Right hindlimb (tissue), 1 donor: ENCODE data around the gene OXCT2.
"Not testable (repeated sequence)": the region's sequence is repeated elsewhere in the genome, so short reads cannot be mapped to it uniquely, and the experiment has no call there.

Experiments
- DNase-seq: peaks from one replicate; pipeline ENCODE4 v3.0.0-alpha.2; 2018

The OXCT2 gene

DNA sequence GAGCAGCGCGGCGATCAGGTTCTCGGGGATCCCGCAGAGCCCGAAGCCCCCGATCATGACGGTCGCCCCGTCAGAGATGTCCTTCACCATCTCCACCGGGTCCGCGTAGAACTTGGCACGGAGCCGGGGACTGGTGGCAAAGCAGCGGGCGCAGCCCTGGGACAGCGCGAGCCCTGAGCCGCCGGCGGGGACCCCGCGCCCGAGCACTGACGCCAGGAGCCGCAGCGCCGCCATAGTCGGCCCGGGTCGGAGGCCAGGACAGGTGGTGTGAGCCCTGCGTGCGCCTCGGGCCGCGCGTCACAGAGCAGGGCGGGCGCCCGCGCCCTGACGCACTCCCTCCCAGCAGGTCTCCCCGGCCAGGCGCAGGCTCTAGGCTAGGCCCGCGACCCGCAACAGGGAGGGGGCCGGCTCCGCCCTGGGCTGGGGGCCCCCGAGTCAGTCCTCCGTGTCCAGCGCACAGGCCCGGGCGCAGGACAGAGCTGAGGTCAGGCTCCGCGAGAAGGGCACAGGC lies at the start of gene OXCT2:
Gene OXCT2 (minus strand): TSS at position 327 of the 511 bp plus-strand sequence. CDS start 93 bp downstream, at position 234.
- not testable (repeated sequence) for DNase-seq

DNA sequence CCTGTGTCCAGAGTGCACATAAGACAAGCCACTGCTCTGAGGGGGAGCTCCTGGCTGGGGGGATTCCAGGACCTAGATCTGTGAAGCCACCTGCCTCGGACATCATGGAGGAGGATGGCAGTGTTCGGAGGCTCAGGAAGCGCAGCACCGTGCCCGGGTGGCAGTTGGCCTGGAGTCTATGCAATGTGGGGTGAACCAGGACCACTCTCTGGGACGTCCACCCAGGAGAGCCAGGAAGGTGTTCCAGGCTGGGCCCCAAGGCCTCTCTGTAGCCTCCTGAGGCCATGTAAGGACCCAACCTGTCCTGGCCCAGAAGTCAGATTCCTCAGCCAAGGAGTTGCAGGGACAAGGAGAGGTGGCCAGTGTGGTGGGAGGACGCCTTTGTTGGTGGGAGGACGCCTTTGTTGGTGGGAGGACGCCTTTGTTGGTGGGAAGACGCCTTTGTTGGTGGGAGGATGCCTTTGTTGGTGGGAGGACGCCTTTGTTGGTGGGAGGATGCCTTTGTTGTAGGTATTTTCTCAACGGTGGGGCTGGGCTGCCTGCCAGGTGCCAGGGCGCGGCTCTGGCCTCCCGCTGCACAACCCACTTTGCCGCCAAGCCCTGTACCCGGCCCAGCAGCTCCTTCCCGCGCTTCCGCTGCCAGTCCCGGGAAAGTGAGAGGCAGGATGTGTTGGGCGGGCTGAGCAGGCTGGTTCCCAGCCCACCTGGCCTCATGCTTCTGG lies 48.1 kb upstream of the OXCT2 start:
- DNase-seq, result no peak

DNA sequence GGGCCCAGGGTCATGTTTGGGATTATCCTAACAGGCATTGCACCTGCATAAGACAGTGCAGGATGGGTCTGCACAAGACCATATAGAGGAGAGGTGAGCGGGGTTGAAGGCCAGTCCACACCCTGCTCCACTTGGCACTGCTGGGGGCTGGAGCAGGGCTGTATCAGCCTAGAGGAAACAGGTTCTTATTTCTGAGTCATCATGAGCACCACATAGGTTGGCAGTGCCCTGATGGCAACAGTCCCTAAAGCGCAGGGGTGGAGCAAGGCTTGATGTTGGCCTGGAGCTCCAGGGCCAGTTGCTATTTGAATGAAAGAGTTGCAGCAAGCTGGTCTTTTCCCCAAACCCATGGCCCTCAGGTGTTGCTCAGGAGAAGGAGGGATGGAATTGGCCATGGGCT lies 47.3 kb upstream of the OXCT2 start:
- no peak for DNase-seq

DNA sequence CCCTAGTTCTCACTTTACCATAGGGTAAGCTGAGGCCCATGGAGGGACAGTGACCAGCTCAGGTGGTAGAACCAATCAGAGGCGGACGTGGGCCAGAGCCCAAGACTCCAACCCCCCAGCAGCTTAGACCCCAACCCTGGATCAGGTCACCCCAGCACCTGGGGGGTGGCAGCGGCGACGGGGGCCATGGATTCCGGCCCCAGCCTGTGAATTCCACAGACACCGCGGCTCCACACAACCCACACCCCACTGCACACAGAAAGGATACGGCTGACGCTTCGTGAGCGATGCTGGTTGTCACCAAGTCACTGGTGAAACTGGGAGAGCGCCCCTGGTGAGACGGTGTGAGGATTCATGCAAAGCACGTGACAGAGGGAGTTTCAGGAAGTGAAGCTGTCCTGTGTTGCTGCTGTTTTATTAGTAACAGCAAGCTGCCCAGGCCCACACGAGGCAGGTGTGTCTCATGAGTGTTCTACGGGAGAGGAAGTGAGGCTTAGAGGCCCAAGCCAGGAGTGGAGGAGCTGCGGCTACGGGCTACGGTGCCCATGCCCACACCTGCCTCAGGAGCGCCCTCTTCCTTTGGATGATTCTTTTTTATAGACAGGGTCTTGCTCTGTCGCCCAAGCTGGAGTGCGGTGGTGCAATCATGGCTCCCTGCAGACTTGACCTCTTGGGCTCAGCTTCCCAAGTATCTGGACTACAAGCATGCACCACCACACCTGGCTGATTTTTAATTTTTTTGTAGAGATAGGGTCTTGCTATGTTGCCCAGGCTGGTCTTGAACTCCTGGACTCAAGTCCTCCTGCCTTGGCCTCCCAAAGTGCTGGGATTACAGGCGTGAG lies 46.2 kb upstream of the OXCT2 start:
- DNase-seq, result not testable (repeated sequence)

DNA sequence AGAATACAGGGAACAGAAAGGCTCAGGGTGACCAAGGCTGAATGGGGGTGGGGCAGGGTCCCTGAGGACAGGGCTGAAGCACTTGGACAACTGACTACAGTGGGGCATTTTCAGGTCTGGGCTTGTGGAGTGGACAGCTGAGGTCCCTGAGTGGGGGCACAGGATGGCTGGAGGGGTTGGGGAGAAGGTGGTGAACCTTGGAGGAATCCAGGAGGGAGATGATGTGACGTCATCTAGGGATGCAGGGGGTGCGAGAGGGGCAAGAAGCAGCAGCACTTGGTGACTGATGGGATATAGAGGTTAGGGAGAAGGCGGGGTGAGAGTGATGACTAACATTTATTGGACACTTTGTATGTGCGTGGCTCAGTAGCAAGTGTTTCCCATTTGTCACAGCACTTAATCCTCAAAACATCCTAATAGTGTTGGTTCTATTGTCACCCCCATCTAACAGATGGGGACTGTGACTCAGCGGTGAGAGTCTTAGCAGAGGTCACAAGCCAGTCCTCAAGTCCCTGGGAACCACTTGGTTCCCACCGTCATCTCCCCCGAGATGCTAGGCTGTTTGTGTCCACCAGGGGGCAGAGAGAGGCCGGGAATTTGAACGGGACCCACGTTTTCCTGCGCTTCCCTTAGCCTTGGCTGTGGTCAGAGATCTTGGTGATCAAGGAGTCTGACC lies 45.4 kb upstream of the OXCT2 start:
- DNase-seq, result peak; percentile 70

DNA sequence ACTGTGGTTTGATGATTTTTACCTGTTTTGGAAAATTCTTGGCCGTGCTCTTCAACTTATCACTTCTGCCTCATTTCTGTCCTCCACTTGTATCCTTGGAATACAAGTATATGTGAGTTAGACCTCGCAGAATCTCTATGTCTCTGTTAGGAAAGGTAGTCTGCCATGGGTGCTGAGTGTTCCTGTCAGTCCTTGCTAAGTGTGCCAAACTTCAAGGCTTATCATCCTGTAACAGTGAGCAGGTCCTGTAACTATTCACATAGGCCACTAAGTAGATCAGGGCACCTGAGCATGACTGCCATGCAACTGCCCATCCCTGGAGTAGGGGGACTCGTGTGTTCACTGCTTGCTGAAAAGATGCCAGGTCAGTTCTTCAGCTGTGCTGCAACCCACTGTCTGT lies 41.8 kb upstream of the OXCT2 start:
- DNase-seq, result no peak

DNA sequence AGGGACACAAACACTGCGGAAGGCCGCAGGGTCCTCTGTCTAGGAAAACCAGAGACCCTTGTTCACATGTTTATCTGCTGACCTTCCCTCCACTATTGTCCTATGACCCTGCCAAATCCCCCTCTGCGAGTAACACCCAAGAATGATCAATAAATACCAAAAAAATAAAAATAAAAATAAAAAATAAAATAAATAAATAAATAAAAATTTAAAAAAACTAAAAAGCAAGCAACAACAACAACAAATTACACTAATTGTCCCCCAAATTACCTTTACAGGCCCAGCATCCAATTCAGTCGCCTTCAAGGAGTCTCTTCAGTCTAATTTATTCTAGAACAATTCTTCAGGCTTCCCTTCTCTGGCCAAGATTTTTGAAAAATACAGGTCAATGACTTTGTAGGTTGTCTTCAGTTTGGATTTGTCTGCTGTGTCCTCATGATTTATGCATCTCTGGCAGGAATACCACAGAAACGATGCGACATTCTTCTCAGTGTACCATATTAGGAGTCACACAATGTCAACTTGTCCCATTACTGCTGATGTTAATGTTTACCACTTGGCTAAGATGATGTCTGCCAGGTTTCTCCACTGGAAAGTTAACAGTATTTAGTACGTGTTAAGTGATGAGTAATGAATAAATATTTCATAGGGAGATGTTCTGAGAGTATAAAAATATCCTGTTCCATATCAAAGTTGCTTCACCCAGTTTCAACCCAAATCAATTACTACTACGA lies 37.8 kb upstream of the OXCT2 start:
- no peak for DNase-seq

DNA sequence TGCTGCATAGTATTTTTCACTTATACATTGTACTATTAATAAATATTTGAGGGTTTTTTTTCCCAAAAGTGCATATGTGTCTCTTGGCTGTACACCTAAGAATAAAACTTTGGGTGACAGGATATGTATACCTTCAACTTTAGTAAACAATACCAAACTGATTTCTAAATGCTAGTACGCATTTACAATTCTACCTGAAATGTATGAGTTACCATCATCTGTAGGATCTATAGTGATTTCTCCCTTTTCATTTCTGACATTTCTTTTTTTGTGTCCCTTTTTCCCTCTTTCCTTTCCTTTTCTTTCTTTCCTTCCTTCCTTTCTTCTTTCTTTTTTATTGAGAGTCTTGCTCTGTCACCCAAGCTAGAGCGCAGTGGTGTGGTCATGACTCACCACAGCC lies 34.2 kb upstream of the OXCT2 start:
- no peak for DNase-seq

DNA sequence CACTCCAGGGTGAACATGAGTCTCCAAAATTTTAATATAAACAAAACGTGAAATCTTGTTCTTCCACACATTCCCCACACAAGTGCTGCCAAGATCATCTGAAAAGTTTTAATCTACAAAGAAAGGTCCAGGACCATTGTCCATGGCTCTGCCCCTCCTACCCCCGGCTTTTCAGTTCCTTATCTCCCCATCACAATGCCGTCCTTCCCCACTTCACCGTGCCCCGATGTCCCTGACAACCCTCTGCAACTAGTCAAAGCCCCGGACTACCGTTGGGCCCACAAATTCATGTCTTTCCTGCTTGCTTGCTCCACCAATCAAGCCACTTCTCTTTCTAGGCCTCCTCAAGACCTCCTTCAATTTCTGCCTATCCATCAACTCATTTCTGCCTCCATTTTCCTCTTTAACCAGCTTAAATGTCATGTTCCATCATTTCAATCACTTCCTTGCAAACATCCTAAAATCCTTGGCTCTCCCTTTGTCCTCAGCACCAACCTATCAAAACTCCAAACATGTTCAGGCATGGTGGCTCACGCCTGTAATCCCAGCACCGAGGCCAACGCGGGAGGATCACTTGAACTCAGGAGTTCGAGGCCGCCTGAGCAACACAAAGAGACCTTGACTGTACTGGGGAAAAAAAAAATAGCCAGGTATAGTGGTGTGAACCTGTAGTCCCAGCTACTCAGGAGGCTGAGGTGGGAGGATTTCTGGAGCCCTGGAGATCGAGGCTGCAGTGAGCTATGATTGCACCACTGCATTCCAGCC lies 31.5 kb upstream of the OXCT2 start:
- no peak for DNase-seq

DNA sequence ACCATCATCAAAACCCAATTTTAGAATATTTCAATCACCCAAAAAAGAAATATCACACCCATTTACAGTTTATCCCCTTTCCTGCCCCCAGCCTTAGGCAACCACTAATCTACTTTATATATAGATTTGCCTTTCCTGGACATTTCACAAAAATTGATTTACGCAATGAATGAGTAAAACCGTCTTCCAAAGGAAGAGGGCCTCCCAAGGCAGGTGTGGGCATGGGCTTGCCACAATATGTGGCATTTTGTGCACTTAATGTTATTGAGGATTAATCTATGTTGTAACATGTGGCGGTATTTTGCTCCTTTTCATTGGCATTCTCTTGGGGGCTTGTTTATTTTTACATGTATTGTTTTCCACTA lies 29.3 kb upstream of the OXCT2 start:
- DNase-seq, result no peak

DNA sequence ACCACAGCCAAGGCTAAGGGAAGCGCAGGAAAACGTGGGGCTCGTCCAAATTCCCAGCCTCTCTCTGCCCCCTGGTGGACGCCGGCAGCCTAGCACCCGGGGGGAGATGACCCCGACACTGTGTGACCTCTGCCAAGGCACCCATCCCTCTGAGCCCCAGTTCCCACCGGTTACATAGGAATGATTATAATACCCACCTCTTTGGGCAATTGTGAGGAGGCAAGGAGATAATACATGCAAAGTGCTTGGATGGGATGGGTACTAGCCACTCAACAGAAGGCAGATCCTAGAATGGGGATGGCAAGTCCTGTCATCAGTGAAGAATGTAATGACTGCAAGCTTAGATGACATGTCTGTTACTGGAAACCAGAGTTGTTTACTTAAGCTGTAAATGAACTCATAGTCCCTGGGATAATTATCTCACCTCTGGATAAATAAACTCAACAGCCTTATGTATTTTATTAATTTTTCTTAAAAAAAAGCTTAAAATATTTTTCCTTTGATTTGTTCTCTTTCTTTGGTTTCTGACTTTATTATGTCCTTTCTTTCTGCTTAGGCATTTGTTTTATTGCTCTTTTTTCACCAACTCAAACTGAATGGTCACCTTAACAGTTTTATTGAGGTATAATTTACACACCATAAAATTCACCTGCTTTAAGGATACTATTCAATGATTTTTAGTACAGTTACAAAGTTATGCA lies 28.8 kb upstream of the OXCT2 start:
- DNase-seq, result peak; percentile 52

DNA sequence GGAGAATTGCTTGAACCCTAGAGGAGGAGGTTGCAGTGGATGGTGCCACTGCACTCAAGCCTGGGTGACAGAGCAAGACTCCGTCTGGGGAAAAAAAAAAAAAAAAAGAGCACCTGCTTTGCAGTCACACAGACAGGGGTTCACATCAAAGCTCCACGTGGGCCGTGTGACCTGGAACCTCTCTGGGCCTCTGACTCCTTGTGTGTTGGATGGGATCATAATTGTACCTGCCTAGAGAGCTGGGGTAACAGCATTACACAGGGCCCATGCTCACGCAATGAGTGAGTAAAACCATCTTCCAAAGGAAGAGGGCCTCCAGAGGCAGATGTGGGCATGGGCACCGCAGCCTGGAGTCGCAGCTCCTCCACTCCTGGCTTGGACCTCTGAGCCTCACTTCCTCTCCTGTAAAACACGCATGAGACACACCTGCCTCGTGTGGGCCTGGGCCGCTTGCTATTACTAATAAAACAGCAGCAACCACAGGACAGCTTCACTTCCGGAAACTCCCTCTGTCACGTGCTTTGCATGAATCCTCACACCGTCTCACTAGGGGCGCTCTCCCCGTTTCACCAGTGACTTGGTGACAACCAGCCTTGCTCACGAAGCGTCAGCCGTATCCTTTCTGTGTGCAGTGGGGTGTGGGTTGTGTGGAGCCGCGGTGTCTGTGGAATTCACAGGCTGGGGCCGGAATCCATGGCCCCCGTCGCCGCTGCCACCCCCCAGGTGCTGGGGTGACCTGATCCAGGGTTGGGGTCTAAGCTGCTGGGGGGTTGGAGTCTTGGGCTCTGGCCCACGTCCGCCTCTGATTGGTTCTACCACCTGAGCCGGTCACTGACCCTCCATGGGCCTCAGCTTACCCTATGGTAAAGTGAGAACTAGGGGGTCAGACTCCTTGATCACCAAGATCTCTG lies 28.0 kb upstream of the OXCT2 start:
- DNase-seq, result peak; percentile 57

DNA sequence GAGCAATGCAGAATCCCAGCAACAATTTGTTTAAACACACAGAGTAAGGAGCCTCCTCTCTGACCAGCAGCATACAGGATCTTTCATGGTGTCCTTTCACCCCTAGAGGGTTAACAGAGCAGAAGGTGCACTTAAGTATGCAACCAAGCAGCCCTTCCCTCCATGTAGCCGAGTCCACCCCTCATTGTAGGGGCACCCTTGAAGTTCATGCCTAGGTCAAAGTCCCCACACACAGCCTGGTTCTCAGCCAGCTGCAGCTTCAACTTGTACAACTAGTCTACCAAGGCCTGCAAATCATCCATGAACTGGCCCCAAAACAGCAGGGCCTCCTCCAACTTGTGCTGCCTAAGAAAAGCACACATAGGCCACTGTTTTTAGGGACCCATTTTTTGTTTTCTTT lies 24.5 kb upstream of the OXCT2 start:
- DNase-seq, result no peak

DNA sequence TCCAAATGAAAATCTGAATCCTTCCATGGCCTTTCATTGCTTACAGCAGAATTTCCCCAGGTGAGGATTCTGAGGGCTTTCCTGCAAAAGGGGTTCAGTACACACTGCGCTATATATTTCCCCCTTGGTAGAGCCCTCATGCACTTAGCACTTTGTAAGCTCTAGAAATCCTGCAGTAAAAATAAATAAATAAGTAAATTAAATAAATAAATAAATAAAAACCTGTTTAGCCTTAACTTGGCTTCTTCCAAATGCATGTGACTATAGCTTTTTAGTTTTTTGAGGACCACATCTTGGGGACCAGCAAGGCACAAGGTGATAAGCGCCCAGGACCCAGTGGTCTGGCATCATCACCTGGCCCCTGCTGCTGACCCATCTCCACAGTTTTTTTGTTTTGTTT lies 20.7 kb upstream of the OXCT2 start:
- no peak for DNase-seq

DNA sequence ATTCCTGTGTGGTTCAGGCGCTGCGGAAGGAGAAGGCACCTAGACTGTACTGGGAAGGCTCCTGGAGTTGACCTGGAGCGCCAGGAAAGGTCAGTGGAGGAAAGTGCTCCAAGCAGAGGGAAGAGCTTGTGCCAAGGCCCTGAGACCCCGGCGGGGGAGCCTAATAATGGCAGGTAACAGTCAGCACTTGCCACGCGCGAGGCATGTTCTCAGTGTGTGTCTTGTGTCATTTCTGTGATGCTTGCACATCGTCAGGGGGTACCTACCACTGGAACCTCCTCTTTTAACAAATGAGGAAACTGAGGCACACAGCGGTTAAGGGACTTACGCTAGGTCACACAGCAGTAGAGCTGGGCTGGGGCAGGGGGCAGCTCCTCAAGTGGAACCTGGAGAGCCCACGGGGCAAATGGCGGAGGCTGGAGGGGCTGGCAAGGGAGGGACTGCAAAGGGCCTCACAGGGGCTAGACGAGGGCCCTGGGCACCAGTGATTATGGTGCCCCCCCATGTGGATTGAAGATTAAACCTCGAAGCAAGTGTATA lies 18.5 kb upstream of the OXCT2 start:
- no peak for DNase-seq

DNA sequence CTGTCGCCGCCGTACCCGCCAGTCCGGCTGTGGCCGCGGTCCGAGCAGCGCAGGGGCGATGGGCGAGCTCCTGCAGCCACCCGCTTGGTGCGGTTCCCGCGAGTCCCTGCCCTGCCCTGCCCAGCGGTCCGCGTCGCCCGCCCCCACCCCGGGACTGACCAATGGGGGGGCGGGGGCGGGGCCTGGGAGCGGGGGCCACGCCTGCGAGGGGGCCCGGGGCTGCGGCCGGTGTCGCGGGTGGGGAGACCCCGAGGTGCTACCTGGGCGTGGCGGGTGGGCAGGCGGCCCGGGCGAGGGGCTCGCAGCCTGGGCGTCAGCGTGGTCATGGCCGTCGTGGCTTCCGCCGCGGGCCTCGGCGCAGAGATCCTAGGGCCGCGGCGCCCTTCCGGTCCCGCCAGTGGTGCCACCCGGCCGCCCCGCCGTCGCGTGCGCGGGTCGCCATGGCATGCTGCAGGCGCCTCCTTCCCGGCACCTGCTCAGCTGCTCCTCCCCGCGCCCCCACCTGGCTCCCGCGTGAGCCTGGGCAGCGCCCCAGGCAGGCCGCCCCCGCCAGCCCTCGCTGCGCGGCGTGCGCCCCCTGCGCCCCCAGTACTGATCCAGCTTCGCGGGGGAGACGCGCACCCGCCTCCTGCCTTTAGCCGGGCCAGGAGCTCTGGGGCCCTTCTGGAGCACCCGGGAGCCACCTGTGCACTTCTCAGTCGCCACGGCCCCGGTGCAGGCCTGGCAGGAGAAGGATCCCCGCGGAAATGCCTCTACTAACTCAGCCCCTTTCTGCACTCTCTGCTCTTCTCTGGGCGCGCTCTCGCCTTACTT lies 17.8 kb upstream of the OXCT2 start, which contains the start of gene BMP8B:
Gene BMP8B (minus strand): TSS at position 108 of the 813 bp plus-strand sequence. CDS start 380 bp downstream, outside the sequence.
- DNase-seq, result peak; percentile 52

DNA sequence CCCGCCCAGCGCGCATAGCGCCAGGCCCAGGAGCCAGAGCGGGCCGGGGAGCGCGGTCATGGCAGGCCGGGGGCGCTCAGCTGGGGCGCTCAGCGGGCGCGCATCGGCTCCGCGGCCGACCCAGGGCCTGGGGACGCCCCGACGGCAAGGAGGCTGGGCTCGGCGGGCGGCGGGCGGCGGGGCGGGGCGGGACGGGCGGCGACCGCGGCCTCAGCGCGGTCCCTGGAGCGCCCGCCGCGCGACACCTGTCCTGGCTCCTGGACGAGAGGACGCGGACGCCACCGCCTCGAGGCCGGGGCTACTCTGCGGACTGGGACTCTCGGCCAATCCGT lies 17.2 kb upstream of the OXCT2 start:
- DNase-seq, result no peak

DNA sequence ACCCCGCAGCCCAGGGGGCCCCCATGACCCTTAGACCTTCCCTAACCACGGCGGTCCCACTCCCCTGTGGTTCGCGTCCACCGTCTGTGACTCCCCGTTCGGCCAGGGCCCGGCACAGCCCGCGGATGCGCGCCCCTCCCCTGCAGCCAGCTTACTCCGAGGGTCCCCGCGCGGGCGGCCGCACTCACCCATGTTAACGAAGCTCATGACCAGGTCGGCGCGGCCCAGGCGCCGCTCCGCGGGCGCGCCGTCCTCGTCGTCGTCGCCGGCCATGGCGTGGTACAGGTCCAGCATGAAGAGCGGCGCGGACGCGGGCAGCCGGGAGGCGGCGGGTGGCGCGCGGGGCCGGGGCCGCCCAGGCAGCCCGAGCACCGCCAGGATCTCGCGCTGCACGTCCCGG lies 16.8 kb upstream of the OXCT2 start:
- peak; percentile 16 for DNase-seq

DNA sequence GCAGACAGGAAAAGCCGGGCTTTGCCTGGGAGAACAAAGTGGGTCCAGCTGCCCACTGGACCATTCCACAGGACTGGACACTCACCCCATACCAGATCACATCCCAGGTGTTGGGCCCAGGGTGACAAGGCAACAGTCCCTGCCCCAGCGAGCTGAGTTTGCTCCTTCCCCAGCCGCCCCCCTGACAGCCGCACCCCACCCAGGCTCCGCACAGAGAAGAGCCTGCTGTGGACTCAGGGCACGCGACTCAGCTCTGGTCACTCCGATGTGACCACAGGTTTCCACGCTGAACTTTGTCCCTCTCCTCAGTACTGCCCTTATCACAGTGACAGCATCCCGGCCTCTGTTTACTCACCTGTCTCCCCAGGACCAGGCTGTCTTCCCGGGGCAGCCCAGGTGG lies 16.3 kb upstream of the OXCT2 start:
- DNase-seq, result peak; percentile 11
